Neural progenitor cell (in vitro differentiated cells): ENCODE data around the gene UNC5B.

Experiments
- CTCF ChIP-seq: fragments of 200-600 bp; sonication (generic); IDR thresholded peaks from 2 replicates; pipeline ENCODE4 v1.5.1; 2017; ENCODE audit warnings: antibody characterized with exemption, mild to moderate bottlenecking
- EZH2 ChIP-seq: fragments of 200-600 bp; sonication (generic); IDR thresholded peaks from 2 replicates; pipeline ENCODE4 v1.6.1; 2017; ENCODE audit warnings: antibody characterized with exemption, mild to moderate bottlenecking, moderate library complexity

- TF ChIP-seq CTCF (no peak), EZH2 (peak; percentile 26)
Measured at GRCh38 chr10:71213127-71213621, 804 bp downstream of the UNC5B start.
